ENCODE measurements around the gene STARD10. TPM values are rescaled to one million over a fixed set of nuclear protein-coding genes. Genes with fewer than 3 reads are reported as not detected.
A peak's percentile ranks its signal among the peaks of the same experiment; 100 is the strongest.
"Not testable (repeated sequence)": the region's sequence is repeated elsewhere in the genome, so short reads cannot be mapped to it uniquely, and the experiment has no call there.

Gene STARD10
- total and polyA plus RNA-seq, 10 donors = 19.7 to 46.7 (median 27.9) TPM

DNA sequence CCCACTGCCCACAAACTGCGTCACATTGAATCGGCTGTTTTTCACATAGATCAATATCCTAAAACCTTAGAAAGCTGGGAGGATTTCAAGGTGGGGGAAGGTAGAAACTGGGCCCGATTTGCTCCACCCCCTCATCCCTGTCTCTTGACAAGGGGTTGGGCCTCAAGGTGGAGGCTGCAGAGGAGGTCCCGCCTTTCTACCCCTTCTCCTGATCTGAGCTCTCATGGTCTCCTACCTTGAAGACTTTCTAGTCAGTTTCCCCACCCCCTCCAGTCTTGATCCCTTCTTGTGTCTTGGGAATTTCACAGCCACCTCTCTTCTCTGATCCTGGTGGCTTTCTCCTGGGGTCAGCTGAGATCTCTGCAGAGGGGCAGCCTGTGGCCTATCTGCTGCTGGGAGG, 4.5 kb upstream of the STARD10 start:
- H3K27ac ChIP-seq = peak overlapping the region in 1 of 8 donors; percentile 38
- H3K36me3 ChIP-seq = no peaks in the 10 kb centered on the region
- WGBS, 5 donors = 80 to 91% (median 87%) methylated on average over 4 of the region's 4 CpGs
- no peaks in the 10 kb centered on the region for H3K27me3 ChIP-seq (replicated peaks in 1 of 7)
- TF ChIP-seq, protein P1, sequence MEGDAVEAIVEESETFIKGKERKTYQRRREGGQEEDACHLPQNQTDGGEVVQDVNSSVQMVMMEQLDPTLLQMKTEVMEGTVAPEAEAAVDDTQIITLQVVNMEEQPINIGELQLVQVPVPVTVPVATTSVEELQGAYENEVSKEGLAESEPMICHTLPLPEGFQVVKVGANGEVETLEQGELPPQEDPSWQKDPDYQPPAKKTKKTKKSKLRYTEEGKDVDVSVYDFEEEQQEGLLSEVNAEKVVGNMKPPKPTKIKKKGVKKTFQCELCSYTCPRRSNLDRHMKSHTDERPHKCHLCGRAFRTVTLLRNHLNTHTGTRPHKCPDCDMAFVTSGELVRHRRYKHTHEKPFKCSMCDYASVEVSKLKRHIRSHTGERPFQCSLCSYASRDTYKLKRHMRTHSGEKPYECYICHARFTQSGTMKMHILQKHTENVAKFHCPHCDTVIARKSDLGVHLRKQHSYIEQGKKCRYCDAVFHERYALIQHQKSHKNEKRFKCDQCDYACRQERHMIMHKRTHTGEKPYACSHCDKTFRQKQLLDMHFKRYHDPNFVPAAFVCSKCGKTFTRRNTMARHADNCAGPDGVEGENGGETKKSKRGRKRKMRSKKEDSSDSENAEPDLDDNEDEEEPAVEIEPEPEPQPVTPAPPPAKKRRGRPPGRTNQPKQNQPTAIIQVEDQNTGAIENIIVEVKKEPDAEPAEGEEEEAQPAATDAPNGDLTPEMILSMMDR (IDR thresholded peaks at IDR 0.05 in 8 of 11, conservative IDR thresholded peaks at IDR 0.05 in 3 of 11) = no peak
- TF ChIP-seq POLR2AphosphoS5 (IDR thresholded peaks at IDR 0.05) (no peak), POLR2A (IDR thresholded peaks at IDR 0.05) (no peak)
- no peak for DNase-seq
- H3K4me1 ChIP-seq = peaks cover 3 to 30% (median 11%) of the 10 kb centered on the region in 6 donors
- intact Hi-C loops (cut with DNase I; ENCODE audit: low total_unique reads) = no loop called here
- H3K9me3 ChIP-seq = no peaks in the 10 kb centered on the region
- no peak overlapping the region for H3K4me3 ChIP-seq

DNA sequence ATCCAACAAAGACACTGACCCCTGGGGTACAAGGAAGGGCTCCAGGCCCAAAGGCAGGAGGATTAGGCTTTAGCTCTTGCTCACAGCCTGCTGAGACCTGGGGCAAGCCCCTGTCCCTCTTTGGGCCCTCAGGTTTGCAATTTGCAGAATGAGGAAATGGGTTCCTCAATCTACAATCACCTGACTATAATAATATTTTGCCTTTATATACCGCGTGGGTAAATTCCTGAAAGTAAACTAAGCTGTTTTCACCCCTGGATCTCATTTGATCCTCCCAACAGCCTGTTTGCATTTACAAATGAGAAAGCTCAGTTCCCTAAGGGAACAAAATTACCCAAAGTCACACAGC, 797 bp downstream of the STARD10 start:
- no peak for DNase-seq
- Histone ChIP-seq H3K4me3 (peak overlapping the region in 4 of 8 donors; percentile 56 to 78 (median 60)), H3K27ac (peak overlapping the region; percentile 87 to 97 (median 96)), H3K27me3 (replicated peaks in 1 of 7) (no peaks in the 10 kb centered on the region), H3K4me1 (peaks cover 10 to 57% (median 29%) of the 10 kb centered on the region in 6 donors), H3K9me3 (no peaks in the 10 kb centered on the region), H3K36me3 (no peaks in the 10 kb centered on the region)
- TF ChIP-seq, protein P1 (IDR thresholded peaks at IDR 0.05 in 8 of 11, conservative IDR thresholded peaks at IDR 0.05 in 3 of 11) = no peak
- TF ChIP-seq POLR2AphosphoS5 (IDR thresholded peaks at IDR 0.05) (no peak), POLR2A (IDR thresholded peaks at IDR 0.05) (no peak)
- WGBS, 5 donors = 41 to 64% (median 54%) methylated on average over 2 of the region's 2 CpGs
- intact Hi-C loops (cut with DNase I; ENCODE audit: low total_unique reads) = loop anchor here (5.0 kb wide), 1 partner anchor 66 kb away; no protein-coding TSS in a partner anchor

DNA sequence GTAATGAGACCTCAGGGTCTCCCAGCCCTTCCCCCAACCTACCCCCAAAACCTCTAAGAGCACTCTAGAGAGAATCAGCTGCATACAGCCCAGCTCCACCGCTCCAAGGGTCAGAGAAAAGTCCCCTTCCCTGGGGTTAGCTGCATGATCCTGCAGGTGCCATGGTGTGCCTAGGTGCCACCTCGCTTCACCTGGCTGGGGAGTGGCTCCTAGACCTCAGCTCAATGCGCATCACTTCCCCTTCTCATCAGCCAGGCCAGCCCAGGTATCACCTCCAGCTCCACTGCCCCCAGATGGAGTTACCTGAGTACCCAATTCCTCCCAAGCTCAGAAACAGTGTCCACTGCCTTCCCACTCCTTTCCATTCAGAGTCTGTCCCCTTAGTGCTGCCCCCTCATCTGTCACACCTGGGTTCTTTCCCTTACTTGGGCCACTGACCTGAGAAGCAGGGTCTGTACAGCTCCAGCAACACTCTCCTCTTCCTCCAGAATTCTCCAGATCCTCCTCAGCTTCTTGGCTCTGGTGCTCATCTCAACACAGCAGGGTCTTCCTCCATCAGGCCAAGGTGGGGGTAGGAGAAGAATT, 1.3 kb downstream of the STARD10 start:
- Histone ChIP-seq H3K27ac (peak overlapping the region; percentile 87 to 97 (median 96)), H3K4me3 (peak overlapping the region in 1 of 8 donors; percentile 78), H3K4me1 (peaks cover 14 to 57% (median 35%) of the 10 kb centered on the region in 6 donors), H3K27me3 (replicated peaks in 1 of 7) (no peaks in the 10 kb centered on the region), H3K9me3 (no peaks in the 10 kb centered on the region), H3K36me3 (no peaks in the 10 kb centered on the region)
- TF ChIP-seq, protein P1 (IDR thresholded peaks at IDR 0.05 in 8 of 11, conservative IDR thresholded peaks at IDR 0.05 in 3 of 11) = no peak
- TF ChIP-seq POLR2AphosphoS5 (IDR thresholded peaks at IDR 0.05) = no peak
- no peak for TF ChIP-seq POLR2A (IDR thresholded peaks at IDR 0.05)
- DNase-seq = no peak
- 89 to 97% (median 93%) methylated on average over 3 of the region's 3 CpGs for WGBS, 5 donors
- intact Hi-C loops (cut with DNase I; ENCODE audit: low total_unique reads) = loop anchor here (5.0 kb wide), 1 partner anchor 65 kb away; no protein-coding TSS in a partner anchor

DNA sequence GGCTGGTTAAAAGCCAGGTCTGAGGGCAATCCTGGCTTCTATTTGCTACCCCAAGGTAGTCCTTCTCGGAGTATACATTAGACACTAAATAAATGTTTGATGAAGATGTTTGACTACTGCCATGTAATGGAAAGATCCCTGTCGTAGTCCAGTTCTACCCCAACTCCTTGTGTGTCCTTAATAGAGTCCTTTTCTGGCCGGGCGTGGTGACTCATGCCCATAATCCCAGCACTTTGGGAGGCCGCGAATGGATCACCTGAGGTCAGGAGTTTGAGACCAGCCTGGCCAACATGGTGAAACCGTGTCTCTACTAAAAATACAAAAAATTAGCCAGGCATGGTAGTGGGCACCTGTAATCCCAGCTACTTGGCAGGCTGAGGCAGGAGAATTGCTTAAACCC, 2.6 kb downstream of the STARD10 start:
- H3K36me3 ChIP-seq; H3K27ac ChIP-seq; H3K27me3 ChIP-seq (replicated peaks in 1 of 7); H3K9me3 ChIP-seq; DNase-seq; H3K4me3 ChIP-seq: not testable (repeated sequence)
- 89 to 95% (median 93%) methylated on average over 7 of the region's 7 CpGs for WGBS, 5 donors
- intact Hi-C loops (cut with DNase I; ENCODE audit: low total_unique reads) = loop anchor here (5.0 kb wide), 1 partner anchor 64 kb away; no protein-coding TSS in a partner anchor
- H3K4me1 ChIP-seq = peaks cover 25 to 70% (median 44%) of the 10 kb centered on the region in 6 donors

Measured in spleen (tissue), 11 donors.